MCF 10A (cell line): ENCODE results near the gene EEA1. TPM values are rescaled to one million over a fixed set of nuclear protein-coding genes. Genes with fewer than 3 reads are reported as not detected.

Experiments used
- BruUV-seq: library from RNA; stranded (reverse); fragments of 400-500 nt; replicated peaks from 2 replicates; lab custom pipeline; 2021; lab: Mats Ljungman, UMichigan
- CTCF ChIA-PET: fragments of 300-600 bp; sonication (Branson Sonifier 250); formaldehyde crosslinking; extraction: SDS; loops from one replicate; lab custom pipeline; 2021; ENCODE audit warnings: antibody characterized with exemption, inconsistent platforms; lab: Yijun Ruan, JAX
- POLR2A ChIA-PET: fragments of 300-600, 350-650 bp; sonication (Branson Sonifier 250); formaldehyde crosslinking; extraction: SDS; loops from one replicate; lab custom pipeline; 2020; ENCODE audit warnings: antibody characterized with exemption, inconsistent platforms; lab: Yijun Ruan, JAX
- DNase-seq: peaks from one replicate; pipeline ENCODE4 v3.0.0-alpha.2; 2018; ENCODE audit not compliant: unreplicated experiment
- H3K27ac Mint-ChIP-seq: one replicate; pipeline ENCODE4 v1.8.0; 2022; ENCODE audit warnings: mild to moderate bottlenecking, low read depth, mixed read lengths; ENCODE audit not compliant: unreplicated experiment
- H3K27me3 Mint-ChIP-seq: one replicate; pipeline ENCODE4 v1.8.0; 2022; ENCODE audit warnings: mixed read lengths; ENCODE audit not compliant: insufficient read depth, unreplicated experiment
- H3K36me3 Mint-ChIP-seq: one replicate; pipeline ENCODE4 v1.8.0; 2022; ENCODE audit warnings: mild to moderate bottlenecking, moderate library complexity, mixed read lengths; ENCODE audit not compliant: insufficient read depth, unreplicated experiment
- H3K4me1 Mint-ChIP-seq: one replicate; pipeline ENCODE4 v1.8.0; 2022; ENCODE audit warnings: mixed read lengths; ENCODE audit not compliant: insufficient read depth, unreplicated experiment
- H3K4me3 Mint-ChIP-seq: one replicate; pipeline ENCODE4 v1.8.0; 2022; ENCODE audit warnings: mild to moderate bottlenecking, moderate library complexity, mixed read lengths; ENCODE audit not compliant: unreplicated experiment
- H3K9me3 Mint-ChIP-seq: one replicate; pipeline ENCODE4 v1.8.0; 2022; ENCODE audit warnings: mixed read lengths; ENCODE audit not compliant: unreplicated experiment
- CTCF ChIP-seq: fragments of 200-600 bp; IDR thresholded peaks from one replicate; pipeline ENCODE4 v1.8.0; 2022; ENCODE audit warnings: antibody characterized with exemption, mild to moderate bottlenecking; ENCODE audit not compliant: unreplicated experiment
- intact Hi-C: fragments of 100-400 bp; cut with micrococcal nuclease; formaldehyde crosslinking; loops from 2 replicates; pipeline ENCODE4 v1.14.1; 2022
- total RNA-seq: library from RNA; stranded (reverse); gene quantifications from 2 replicates; pipeline ENCODE4 v1.2.3, GENCODE V29; 2022

Gene EEA1
- total RNA-seq, 1 experiment from 2014 or later: 46.3 TPM

- H3K9me3 Mint-ChIP-seq: no peaks in the 10 kb centered on the region
- H3K4me1 Mint-ChIP-seq: peaks cover 18% of the 10 kb centered on the region
- peak; percentile 42 for DNase-seq
- peaks cover 50% of the 10 kb centered on the region for H3K36me3 Mint-ChIP-seq
- CTCF ChIA-PET: no interaction called here
- H3K4me3 Mint-ChIP-seq: no peak overlapping the region
- TF ChIP-seq CTCF: no peak
- intact Hi-C loops: no loop called here
- no peaks in the 10 kb centered on the region for H3K27me3 Mint-ChIP-seq
- POLR2A ChIA-PET: no interaction called here
- H3K27ac Mint-ChIP-seq: no peak overlapping the region
- no TSS peak for BruUV-seq
These were observed 149.2 kb downstream of the EEA1 start for GRCh38 chr12:92779902-92780301.

GRCh38 chr12:92778525-92778924, 150.6 kb downstream of the EEA1 start:
- Mint-ChIP-seq H3K4me1 (peaks cover 6% of the 10 kb centered on the region), H3K9me3 (no peaks in the 10 kb centered on the region), H3K4me3 (no peak overlapping the region), H3K27ac (peak overlapping the region; percentile 49), H3K36me3 (peaks cover 50% of the 10 kb centered on the region), H3K27me3 (no peaks in the 10 kb centered on the region)
- CTCF ChIA-PET: interaction anchor here (0.6 kb wide), 1 partner anchor 1605 kb away, joined by 5 read pairs; no protein-coding TSS in a partner anchor
- POLR2A ChIA-PET: interaction anchor here (0.6 to 1.3 kb wide), 3 partner anchors 19 to 1802 kb away, joined by 3 to 5 read pairs (median 3); no protein-coding TSS in a partner anchor
- DNase-seq: no peak
- intact Hi-C loops: no loop called here
- TF ChIP-seq CTCF: no peak
- BruUV-seq: no TSS peak

GRCh38 chr12:92775416-92775815, 153.7 kb downstream of the EEA1 start:
- Mint-ChIP-seq H3K4me1 (no peaks in the 10 kb centered on the region), H3K9me3 (no peaks in the 10 kb centered on the region), H3K27ac (no peak overlapping the region), H3K36me3 (peaks cover 52% of the 10 kb centered on the region), H3K27me3 (no peaks in the 10 kb centered on the region), H3K4me3 (no peak overlapping the region)
- DNase-seq: no peak
- BruUV-seq: TSS peak; percentile 20
- POLR2A ChIA-PET: interaction anchor here (1.0 to 2.4 kb wide), 3 partner anchors 9 to 469 kb away, joined by 3 to 13 read pairs (median 4); no protein-coding TSS in a partner anchor
- no peak for TF ChIP-seq CTCF
- CTCF ChIA-PET: no interaction called here
- intact Hi-C loops: no loop called here

- no TSS peak for BruUV-seq
- no peak overlapping the region for H3K27ac Mint-ChIP-seq
- POLR2A ChIA-PET: no interaction called here
These were observed 158.1 kb downstream of the EEA1 start for GRCh38 chr12:92771001-92771400.

More at GRCh38 chr12:92771001-92771400, 158.1 kb downstream of the EEA1 start:
- intact Hi-C loops: no loop called here
- Mint-ChIP-seq H3K36me3 (peaks cover 20% of the 10 kb centered on the region), H3K4me3 (no peak overlapping the region), H3K9me3 (no peaks in the 10 kb centered on the region), H3K4me1 (no peaks in the 10 kb centered on the region), H3K27me3 (no peaks in the 10 kb centered on the region)
- no peak for TF ChIP-seq CTCF
- CTCF ChIA-PET: no interaction called here
- DNase-seq: no peak
